Subcutaneous adipose tissue (tissue), 4 donors: Measurements from ENCODE around the gene TCF20. TPM values are rescaled to one million over a fixed set of nuclear protein-coding genes. Genes with fewer than 3 reads are reported as not detected.

Experiments
- total RNA-seq, 4 donors: library from RNA; depleted of rRNA; stranded (reverse); fragments of >200 nt; gene quantifications; one replicate each; pipeline ENCODE4 v1.1.0, GENCODE V29; 2016
- TF ChIP-seq, protein P1 (sequence below): fragments of 450-650 bp; IDR thresholded peaks from one replicate; pipeline ENCODE4 v1.5.1; 2016; ENCODE audit warnings: low read depth, mild to moderate bottlenecking, control low read depth, antibody characterized with exemption, moderate library complexity

TCF20 gene
- total RNA-seq, 4 donors from 2014 or later, result 17.8 to 25.6 (median 22.4) TPM

DNA sequence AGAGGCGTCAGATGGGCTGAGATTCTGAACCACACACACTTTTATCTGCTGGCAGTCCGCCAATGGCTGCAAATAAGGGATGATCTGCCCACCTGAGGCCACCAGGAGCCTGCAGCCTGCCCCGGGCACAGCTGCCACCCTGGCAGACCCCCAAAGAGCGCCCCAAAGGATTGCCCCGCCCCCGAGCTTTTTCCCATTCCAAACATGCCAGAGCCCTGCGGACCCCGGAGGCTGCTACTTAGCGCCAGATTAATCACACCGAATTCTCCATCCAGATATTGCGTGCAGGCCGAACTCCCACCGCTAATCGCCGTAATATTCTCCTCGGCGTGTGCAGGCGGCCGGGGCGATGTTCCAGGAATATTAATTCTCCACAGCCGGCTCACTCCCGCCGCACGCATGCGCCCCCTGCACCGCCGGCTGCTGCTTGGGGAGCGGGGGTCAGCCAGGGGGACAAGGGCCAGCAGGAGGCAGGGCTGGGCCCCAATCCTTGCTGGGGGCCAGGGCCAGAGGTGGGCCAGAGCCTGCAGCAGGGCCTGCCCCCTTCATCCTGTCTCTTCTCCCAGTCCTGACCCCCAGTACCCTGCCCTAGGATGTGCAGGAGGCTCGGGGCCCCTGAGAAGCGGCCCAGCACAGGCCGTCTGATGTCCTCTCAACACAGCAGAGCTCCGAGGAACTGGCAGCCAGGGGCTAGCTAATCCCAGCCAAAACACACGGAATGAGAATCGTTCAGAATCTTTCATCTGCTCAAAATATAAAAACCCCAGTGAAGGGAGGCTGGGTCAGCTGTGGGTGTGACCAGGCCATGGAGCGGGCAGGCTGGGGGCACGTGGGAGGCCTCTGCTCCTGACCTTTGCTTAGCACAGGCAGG is 19.5 kb upstream of the TCF20 start:
- TF ChIP-seq, protein P1, sequence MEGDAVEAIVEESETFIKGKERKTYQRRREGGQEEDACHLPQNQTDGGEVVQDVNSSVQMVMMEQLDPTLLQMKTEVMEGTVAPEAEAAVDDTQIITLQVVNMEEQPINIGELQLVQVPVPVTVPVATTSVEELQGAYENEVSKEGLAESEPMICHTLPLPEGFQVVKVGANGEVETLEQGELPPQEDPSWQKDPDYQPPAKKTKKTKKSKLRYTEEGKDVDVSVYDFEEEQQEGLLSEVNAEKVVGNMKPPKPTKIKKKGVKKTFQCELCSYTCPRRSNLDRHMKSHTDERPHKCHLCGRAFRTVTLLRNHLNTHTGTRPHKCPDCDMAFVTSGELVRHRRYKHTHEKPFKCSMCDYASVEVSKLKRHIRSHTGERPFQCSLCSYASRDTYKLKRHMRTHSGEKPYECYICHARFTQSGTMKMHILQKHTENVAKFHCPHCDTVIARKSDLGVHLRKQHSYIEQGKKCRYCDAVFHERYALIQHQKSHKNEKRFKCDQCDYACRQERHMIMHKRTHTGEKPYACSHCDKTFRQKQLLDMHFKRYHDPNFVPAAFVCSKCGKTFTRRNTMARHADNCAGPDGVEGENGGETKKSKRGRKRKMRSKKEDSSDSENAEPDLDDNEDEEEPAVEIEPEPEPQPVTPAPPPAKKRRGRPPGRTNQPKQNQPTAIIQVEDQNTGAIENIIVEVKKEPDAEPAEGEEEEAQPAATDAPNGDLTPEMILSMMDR, result no peak

DNA sequence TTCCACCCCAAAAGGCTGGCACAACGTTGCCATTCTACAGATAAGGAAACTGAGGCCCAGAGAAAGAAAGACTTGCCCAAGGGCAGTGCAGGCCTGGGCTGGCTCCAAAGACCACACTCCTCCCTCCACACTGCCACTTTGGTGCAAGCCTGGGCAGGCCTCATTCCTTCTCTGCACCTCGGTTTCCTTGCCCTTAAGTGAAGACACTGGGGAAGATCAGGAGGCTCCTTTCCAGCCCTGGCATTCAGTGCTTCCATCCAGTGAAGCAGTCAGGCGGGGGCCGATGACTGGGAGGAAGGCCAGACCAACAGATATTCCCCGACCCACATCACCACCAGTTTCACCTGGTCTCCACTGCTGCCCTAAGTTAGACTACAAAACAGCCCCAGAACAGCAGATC is 18.3 kb upstream of the TCF20 start:
- TF ChIP-seq, protein P1, result no peak

DNA sequence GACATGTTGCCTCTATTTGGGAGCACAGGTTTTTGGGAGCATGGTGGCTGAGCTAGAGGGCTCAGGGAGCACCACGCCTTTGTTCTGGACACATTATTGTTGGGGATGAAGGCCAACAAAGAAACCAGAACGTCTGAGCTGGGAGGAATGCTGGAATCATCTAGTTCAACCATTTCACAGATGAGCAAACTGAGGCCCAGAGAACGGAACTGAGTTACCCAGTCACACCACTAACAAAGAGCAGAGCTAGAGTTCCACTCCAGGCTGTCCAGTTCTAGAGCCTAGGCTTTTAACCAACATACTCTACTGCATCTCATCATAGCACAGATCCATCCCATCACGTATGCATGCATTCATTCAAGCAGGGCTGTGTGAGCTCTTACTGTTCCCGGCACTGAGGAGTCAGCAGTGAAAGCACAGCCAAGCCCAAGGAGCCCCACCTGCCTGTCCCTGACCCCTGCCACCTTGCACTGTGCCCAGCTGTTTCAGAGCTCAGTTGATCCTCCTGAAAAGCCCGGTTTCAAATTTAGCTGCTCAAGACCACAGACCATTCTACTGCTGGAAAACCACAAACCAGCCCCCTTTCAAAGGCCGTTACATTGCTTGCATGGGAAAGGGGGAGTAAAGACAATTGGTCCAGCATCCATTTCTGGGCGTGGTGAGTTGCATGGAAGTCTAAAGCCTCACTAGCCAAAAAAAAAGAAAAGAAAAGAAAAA is 16.9 kb upstream of the TCF20 start:
- TF ChIP-seq, protein P1, result no peak

DNA sequence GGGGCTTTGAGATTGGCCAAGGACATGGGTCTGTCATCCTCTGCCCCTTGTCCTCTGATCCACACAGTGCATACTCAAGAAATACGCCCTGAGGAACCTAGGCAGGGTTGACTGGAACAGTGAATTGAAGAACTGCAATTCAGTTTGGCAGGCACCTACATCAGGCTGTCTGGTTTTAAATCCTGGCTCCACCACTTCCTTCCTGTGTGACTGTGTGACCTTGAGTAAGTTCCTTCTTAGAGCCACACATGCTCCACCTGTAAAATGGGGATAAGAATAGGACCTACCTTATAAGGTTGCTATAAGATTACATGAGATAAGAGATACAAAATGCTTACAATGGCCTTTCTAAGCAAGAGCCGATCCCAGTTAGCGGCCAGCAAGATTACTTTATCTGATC is 15.8 kb upstream of the TCF20 start:
- TF ChIP-seq, protein P1, result no peak

DNA sequence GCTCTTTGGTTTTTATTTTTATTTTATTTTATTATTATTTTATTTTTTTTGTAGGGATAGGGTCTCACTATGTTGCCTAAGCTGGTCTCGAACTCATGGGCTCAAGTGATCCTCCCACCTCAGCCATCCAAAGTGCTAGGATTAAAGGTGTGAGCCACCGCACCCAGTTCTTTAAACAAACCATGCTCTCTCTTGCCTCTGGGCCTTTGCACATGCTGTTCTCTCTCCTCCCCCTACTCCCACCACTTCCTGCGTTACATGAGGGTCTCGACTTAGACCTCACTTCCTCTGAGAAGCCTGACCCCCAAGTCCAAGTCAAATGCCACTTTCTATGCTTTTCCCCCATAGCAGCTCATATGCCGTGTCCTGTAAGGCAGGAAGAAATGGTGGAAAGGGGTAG is 15.2 kb upstream of the TCF20 start:
- TF ChIP-seq, protein P1, result no peak

DNA sequence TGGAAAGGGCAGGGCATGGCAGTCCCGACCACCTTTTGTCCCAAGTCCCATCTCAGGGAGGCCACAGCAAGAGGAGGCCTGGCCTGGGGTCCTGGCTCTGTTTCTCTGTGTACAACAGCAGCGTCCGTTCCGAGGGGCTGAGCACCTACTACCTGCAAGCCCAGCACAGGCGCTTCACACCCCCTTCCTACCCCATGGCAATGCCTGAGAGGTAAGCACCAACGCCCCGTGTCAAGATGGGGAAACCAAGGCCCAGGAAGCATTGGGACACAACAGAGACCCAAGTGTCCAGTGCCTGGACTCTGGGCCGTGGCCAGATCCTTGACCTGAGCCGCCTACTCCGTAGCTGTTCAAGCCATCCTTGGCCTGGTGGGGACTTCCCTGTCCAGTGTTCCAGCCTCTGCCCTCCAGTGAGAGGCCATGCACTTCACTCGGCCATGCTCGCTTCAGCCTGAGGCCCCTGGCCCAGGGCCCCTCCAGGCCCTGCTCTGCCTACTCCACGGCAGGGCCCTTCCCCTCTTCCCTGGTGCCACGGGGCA is 14.3 kb upstream of the TCF20 start:
- TF ChIP-seq, protein P1, result no peak

DNA sequence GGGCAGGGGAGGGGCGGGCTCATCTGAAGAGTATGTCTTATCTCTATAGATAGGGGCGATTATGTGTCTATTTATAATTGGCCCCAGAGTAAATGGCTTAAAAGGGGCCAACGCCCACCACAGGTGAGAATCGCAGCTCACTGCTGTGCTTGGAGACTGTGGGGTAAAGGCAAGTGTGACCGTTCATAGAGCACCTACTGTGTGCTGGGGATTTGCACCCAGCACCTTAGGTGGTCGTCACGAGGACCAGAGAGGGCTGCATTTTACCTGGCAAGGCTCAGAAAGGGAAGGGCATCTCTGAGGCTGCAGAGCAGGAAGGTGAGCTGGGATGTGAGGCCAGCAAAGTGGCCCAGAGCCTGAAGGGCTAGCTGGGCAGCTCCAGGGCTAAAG is 13.7 kb upstream of the TCF20 start:
- TF ChIP-seq, protein P1, result no peak
